ENCODE measurements around the gene CALY.
A peak's percentile ranks its signal among the peaks of the same experiment; 100 is the strongest.
"Not testable (repeated sequence)": the region's sequence is repeated elsewhere in the genome, so short reads cannot be mapped to it uniquely, and the experiment has no call there.

CALY gene

DNA sequence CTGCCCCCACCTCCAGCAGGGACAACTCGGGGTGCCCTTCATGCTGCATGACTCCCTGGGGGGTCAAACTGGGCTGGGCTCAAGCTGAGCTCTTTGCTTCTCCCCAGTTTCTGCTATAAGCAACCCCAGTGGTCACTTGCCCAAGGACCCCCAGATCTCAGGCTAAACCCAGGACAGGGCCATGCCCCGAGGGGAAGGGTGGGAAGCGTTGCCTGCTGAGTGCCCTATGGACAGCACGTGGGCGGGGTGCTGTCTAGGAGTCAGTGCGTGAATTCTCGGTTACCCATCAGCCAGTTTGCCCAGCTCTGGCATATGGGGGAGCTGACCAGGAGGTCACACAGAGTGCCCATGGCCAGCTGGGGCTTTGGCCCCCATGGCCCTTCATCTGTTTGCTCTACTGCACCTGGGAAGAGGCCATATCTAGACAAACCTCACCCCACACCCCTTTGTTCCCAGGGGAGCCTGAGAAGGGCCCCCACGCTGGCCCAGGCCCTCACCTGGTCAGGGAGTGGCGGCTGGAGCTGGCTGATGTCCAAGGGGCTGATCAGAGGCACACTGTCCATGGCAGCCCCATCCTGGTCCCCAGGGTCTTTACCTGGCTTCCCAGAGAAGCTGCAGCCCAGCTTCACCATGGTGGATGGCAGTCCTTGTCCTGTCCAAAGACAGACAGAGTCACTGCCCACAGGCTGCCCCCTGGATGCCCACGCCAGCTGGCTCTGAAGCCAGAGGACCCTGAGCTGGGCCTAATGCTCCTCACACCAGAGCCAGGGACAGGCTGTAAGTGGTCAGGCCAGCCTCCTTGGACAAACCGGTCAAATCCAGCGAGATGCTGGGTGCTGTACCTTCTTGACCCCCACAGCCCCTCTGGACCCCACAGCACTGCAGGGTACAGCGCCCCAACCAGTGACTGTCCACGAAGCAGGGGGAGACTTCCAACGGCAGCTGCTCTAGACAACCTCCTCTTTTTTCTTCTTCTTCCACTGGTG, 8.0 kb downstream of the CALY start:
- no peak for DNase-seq

DNA sequence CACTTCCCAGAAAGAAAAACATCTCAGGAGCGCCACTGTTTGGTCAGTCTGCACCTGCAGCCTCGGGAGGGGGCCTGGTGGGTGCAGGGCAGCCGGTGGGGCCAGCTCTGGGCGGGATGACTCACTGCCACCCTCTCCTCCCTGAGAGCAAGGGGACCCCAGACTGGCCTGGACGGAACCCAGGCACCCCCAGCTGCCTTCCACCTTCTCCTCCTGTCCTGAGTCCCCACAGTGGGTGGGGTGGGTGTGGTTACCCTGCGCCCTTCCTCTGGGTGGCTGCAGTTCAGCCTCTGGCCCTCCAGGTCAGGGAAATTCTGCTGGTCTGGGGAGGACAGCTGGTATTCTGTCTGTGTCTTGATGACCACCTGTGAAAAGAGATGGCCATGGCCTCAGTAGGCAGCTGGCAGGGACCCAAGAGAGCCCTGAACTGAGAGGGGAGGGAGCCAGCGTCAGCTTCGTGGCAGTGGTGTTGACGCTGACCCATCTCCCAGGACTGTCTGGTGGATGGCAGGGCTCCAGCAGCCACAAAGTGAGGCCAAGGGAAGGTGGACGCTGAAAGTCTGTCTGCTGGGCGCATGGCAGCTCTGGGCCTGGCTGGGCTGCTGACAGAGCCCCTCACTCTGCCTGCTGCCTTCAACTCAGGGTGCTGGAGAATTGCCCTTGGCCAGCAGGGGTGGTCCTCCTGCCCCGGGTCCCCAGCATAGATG, 8.9 kb downstream of the CALY start:
- DNase-seq, result no peak

DNA sequence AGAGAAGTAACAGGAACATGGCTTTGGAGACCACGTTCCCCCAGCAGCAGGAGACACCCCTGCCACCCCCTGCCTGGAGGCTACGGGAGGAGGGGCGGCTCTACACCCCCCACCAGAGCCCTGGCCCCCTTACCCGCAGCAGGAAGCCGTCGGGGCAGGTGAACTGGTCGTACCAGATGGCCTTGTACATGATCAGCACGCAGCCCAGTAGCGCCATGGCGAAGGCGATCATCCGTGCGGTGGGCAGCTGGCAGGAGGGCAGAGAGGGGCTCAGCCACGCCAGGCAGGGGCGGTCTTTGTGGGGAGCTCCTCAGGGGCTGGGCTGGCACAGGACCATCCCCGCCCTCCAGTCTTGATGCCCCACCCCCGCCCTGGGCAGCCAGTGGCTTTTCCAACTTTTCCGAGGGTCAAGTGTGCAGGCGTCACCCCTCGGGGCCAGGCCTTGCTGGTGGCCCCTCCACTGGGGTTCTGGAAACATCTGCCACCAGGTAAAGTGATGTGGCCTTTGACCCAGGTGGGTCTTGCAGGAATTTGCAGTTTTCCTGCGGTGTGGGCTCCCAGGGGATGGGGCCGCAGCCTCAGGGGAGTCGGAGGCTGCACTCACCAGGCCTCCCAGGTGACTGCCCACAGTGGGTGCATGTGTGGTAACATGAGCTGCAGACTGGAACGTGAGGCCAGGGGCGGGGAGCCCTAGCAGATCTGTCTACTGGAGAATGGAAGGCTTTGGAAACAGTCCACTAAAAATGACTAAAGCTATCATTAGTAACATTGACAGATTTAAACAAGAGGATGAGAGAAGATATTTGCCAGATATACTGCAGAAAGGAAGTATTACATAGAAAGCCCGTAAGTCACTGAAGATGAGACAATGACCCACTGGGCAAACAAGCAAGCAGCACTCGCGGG, 9.7 kb downstream of the CALY start:
- DNase-seq, result no peak

DNA sequence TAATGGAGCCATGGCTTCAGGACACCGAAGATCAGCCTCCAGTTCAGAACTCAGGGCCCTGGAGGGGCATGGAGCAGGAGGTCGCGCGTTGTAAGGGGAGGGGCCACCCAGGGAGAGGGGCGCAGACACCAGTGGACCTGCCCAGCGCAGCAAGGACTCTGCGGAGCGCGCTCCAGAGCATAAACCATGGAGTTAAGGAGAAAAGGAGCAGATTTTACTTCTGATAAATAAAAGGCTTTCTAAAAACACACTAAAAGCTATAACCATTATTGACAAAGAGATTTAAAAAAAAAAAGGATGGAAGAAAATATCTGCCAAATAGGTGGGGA, 10.5 kb downstream of the CALY start:
- no peak for DNase-seq

DNA sequence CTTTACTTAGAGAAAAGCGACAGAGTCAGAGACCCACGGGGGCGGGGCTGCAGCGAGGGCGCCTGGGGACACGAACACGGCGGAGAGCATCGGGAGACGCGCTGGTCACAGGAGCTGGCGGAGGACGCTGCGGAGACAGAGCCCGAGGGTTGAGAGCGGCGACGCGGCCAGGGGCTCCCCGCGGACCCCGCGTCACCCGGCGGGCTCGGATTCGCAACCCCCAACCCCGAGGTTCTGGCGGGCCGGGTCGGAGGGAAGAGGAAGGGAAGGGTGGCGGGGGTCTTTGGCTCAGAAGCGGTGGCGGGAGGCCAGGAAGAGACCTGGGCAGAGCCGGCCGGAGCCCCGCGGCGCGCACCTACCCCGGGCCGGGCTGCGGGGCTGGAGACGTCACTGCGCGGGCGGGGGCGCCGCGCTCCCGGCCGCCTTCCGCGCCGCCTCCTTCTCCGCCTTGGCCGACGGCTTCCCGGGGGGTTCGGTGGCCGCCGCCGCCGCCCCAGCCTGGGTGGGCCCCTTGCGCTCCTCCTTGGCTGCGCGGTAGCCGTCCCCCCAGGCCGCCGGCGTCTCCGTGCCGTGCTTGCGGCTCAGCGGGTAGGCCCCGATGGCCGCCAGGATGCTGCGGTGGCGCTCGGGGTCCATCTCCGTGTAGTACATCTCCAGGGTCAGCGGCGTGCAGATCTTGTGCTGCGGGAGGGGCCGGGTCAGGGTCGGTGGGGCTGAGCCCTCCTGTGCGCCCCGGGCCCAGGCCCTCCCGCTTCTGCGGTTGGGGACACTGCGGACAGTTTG, 11.1 kb downstream of the CALY start:
- peak in 2 of 6 experiments; percentile 14 to 23 for DNase-seq

DNA sequence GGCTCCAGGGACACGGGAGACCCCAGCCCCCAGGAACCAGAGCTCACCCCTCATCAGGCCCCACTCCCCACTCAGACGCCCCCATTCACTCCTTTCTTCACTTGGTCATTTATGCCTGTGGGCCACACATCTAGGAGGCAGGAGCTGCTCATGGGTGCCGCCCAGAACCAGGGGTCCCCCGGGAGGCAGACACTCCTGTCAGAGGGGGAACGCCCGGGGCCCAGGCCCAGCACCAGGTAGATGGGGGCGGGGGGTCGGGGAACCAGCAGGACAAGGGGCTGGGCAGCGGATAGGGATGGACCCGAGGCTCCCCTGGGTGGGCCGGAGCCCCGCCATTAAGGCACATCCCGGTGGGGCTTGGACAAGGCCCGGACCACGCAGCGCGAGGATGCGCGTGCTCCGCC, 11.8 kb downstream of the CALY start:
- peak in 1 of 6 experiments; percentile 27 for DNase-seq

DNA sequence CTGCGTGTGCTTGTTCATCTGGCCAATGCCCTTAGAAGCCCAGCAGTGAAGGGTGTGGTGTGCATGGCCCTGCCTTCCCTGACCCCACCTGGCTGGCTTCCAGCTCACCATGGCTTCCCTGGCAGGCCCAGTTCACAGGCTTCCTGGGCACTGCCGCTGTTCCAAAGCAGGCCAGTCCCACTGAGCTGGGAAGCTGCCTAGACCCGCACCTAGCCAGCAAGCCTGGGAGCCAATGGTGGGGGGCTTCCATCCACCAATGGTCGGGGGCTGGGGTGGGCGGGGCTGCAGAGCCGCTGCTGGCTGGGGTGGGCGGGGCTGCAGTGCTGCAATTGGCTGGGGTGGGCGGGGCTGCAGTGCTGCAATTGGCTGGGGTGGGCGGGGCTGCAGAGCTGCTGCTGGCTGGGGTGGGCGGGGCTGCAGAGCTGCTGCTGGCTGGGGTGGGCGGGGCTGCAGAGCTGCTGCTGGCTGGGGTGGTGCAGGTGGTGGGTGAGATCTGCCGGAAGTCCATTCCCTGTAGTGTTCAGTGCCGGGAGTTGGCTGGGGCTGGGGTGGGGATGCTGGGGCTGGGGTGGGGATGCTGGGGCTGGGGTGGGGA, 12.4 kb downstream of the CALY start:
- DNase-seq, result peak; percentile 53 to 72 (median 64)

DNA sequence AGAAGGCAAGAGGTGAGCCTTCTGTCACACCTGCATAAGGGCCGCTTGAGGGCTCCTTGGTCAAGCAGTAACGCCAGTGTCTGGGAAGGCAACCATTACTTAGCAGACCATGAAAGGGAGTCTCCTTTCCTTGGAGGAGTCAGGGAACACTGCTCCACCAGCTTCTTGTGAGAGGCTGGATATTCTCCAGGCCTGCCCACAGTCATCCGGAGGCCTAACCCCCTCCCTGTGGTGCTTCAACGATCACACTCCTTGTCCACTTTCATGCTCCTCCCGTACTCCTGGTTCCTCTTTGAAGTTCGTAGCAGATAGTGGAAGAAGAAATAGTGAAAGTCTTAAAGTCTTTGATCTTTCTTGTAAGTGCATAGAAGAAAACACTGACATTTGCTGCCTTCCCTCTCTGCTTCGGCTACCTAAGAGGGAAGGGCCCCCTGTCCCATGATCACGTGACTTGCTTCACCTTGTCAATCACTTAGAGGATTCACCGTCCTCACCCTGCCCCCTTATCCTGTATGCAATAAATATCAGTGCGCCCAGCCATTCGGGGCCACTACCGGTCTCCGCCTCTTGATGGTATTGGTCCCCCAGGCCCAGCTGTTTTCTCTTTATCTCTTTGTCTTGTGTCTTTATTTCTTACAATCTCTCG, 14.5 kb downstream of the CALY start:
- not testable (repeated sequence) for DNase-seq

DNA sequence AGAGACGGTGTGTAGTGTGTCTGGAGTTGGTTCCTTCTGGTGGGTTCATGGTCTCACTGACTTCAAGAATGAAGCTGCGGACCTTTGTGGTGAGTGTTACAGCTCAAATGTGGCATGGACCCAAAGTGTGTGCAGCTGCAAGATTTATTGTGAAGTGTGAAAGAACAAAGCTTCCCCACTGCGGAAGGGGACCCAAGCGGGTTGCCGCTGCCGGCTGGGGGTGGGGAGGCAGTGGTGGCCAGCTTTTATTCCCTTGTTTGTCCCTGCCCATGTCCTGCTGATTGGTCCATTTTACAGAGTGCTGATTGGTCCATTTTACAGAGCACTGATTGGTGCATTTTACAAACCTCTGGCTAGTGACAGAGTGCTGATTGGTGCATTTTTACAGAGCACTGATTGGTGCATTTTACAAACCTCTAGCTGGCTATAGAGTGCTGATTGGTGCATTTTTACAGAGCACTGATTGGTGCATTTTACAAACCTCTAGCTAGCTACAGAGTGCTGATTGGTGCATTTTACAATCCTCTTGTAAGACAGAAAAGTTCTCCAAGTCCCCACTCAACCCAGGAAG, 15.8 kb downstream of the CALY start:
- DNase-seq, result not testable (repeated sequence)

DNA sequence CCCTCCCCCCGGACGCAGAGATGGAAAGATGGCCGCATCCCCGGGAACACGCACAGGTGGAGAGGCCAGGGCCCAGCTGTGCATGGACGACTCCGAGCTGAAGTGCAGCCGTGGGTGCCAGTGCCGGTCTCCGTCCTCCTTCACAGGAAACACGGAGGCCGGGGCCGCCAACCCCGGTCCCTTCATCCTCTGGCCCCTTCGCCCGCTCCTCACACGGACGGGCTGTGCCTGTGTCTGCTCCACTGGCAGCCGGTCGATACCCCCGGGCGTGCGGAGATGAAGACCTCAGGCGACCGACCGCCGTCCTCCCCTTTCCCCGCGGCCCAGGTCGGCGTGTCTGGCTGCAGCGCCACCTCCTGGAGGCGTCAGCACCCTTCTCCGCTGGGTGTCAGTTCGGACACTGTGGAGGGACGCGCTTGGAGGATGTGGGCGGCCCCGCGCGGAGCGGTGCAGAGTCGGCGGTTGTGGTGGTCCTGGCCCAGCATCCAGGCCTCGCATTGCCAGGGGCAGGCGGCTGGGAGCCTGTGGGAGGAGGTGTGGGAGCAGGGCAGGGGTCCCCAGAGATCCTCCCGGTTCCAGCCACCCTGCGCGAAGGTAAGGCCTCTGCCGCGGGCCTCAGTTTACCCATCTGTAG, 18.1 kb downstream of the CALY start:
- peak; percentile 10 to 57 (median 47) for DNase-seq

DNA sequence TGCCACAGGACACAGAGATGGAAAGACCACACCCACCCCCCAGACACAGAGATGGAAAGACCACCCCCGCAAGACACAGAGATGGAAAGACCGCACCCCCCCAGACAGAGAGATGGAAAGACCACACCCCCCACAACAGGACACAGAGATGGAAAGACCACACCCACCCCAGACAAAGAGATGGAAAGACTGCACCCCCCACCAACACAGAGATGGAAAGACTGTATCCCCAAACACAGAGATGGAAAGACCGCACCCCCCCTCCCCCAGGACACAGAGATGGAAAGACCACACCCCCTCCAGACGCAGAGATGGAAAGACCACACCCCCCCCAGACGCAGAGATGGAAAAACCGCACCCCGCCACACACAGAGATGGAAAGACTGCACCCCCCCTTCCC, 20.0 kb downstream of the CALY start:
- no peak for DNase-seq

DNA sequence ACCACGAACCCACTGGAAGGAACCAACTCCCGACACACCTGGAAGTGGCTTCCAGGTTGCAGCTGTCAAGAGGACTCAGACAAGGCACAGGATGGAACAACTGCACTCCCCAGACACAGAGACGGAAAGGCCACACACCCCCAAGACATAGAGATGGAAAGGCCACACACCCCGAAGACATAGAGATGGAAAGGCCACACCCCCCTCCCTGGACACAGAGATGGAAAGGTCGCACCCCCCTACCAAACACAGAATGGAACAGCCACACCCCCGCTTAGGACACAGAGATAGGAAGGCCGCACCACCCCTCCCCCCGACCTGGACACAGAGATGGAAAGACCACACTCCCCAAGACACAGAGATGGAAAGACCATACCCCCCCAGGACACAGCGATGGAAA, 20.4 kb downstream of the CALY start:
- no peak for DNase-seq

DNA sequence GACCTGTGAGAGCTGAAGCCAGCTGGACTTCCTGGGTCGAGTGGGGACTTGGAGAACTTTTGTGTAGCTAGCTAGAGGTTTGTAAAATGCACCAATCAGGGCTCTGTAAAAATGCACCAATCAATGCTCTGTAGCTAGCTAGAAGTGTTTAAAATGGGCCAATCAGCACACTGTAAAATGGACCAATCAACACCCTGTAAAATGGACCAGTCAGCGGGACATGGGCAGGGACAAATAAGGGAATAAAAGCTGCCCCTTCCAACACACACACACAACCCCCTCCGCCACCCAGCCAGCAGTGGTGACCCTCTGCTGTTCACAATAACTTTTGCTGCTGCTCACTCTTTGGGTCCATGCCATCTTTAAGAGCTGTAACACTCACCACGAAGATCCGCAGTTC, 20.8 kb downstream of the CALY start:
- DNase-seq, result no peak

DNA sequence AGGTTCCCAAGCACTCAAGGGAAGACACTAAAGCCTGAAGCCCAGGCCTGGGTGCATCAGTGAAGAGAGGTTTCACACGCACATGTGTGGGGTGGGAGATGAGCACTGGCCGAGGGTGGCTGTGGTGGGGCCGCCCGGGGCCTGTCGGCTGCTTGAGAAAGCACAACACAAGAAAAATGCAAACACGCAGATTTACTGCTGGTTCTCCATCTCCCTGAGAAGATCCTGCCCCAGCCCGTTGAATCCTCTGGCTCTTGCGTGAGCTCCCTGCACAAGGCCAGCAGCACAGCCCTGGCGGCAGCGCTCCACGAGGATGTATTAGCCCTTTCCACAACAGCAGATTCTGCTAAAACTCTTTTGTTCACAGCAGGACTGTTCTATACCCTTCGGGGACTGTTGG, 21.8 kb downstream of the CALY start:
- DNase-seq, result no peak

DNA sequence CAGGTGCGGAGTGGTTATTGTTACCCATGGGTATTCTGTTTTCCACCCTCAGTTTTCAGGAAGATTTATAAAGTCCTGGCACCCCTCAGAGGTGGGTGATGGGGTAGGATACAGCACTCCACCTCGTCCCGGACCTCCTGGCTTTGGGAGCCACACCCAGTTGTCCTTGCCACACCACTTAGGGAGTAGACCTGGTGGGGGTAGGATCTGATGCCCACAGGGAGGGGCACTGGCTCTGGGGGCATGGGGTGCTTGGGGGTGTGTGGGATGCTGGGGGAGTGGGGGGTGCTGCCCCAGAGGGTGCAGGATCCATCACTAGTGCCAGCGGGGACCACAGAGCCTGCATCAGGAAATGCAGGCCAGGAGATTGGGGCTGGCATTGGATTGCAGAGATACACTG, 23.5 kb downstream of the CALY start:
- no peak for DNase-seq

DNA sequence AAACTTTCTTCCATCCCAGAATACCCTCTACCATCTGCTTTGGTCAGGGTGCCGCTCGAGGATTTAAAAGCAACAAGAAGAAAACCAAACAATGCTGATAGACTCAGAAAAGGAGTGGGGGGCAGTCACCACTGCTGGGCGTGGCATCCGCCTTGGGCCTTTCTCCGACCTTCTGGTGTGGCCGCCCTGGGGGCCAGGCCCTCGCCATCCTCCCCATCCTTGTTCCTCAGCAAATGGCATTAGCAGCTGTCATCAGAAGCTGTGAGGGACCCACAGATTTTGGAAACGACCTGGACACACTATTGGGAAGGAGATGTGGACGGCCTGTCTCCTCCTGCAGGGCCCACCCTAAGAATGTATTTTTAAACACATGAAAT, 23.9 kb downstream of the CALY start:
- DNase-seq, result no peak

DNA sequence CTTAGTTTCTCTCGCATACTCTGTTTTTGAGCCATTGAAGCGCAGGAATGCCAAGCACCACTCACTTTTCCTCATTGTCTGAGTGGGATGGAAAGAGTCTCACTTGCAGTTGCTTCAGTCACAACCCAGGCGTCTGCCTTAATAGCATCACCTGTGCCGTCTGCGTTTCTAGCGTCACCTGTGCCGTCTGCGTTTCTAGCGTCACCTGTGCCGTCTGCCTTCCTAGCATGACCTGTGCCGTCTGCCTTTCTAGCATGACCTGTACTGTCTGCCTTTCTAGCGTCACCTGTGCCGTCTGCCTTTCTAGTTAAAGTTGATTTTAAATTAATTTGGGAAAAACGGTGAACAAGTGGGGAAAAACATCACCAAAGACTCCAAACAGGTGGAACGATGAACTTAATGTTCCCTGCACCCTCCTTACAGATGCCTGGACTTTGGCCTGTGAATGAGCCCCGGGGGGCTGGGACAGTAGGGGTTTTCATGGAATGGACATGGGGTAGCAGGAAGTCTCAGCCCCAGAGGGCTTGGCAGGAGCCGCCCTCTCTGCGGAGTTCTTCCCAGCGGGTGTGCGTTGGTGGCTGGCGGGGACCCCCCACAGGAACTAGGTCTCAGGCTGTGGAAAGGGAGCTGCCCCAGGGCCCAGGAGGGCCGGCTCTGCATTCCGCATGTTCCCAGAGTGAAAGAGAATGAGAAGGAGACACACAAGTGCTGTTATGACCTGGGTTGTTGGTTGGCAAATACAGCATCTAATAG, 24.5 kb downstream of the CALY start:
- DNase-seq, result no peak

DNA sequence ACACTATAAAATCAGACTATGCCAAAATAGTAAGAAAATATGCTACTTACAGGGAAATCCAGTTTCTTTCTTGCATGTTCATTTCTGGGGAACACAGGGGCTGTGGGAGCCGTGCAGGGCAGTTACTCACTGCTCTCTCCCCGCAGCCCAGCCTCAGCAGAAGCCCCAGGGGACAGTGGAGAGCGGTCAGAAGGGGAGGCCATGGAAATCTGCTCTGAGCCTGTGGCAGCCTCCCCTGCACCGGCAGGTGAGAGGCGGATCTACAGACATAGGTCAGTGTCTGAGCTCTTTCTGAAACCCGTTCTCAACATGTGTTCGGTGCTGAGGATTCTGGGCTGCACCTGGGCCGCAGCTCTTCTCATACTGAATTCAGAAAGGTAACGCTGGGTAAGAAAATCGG, 25.1 kb downstream of the CALY start:
- no peak for DNase-seq

DNA sequence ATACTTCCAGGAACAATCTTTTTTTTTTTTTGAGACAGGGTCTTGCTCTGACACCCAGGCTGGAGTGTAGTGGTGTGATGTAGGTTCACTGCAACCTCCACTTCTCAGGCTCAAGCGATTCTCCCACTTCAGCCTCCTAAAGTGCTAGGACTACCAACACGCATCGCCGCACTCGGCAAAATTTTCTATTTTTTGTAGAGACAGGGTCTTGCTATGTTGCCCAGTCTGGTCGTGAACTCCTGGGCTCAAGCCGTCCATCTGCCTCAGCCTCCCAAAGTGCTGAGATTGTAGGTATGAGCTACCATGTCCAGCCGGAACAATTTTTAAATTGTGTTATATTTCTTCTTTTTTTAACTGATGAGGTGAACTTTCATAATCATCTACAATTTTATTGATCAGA, 25.9 kb downstream of the CALY start:
- no peak for DNase-seq

DNA sequence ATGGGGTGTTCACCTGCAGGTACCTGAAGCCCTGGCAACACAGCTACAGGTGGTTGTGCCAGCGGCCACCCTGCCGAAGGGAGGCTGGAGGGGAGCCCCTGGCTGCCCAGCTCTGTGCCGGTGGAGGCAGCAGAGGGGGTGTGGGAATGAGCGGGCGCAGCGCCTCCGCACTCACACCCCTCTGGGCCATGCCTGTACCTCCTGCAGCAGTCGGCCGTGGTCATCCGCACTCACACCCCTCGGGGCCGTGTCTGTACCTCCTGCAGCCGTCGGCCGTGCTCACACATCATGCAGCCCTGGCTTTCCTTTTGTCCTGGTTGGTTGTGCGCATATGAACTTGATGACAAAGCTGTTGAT, 26.3 kb downstream of the CALY start:
- DNase-seq, result no peak
